Suprapubic skin (tissue), 4 donors: ENCODE results near the gene ASPM.

Experiments
- CTCF ChIP-seq, 2 donors: fragments of 200-600 bp in 1 of 2; fragments of 450-650 bp in 1 of 2; sonication (generic) in 1 of 2; IDR thresholded peaks; one replicate each; pipeline ENCODE4 v1.5.1; 2016 to 2019; ENCODE audit warnings: antibody characterized with exemption in 2 of 2, mild to moderate bottlenecking in 1 of 2, moderate library complexity in 1 of 2
- EP300 ChIP-seq: sonication (generic); formaldehyde crosslinking; IDR thresholded peaks from one replicate; pipeline ENCODE4 v1.6.1; 2017; ENCODE audit warnings: antibody characterized with exemption
- POLR2AphosphoS5 ChIP-seq, 3 donors: sonication (generic); formaldehyde crosslinking; IDR thresholded peaks; one replicate each; pipeline ENCODE4 v1.6.1; 2017; ENCODE audit warnings: antibody characterized with exemption in 3 of 3

GRCh38 chr1:197151185-197151584 lies 4.7 kb upstream of the ASPM start:
- TF ChIP-seq CTCF (IDR thresholded peaks at IDR 0.05): no peak
- no peak for TF ChIP-seq EP300
- no peak for TF ChIP-seq POLR2AphosphoS5 (IDR thresholded peaks at IDR 0.05)
